ENCODE measurements around the gene CEP78. TPM values are rescaled to one million over a fixed set of nuclear protein-coding genes. Genes with fewer than 3 reads are reported as not detected.

CEP78 gene
- total RNA-seq, 2 experiments from 2014 or later = 56.3 to 57.6 TPM

GRCh38 chr9:78294290-78295176 is 58.7 kb downstream of the CEP78 start:
- CTCF ChIA-PET = no interaction called here
- DNase-seq = no peak
- no peaks in the 10 kb centered on the region for H3K9me3 Mint-ChIP-seq
- POLR2A ChIA-PET = interaction anchor here (0.6 kb wide), 1 partner anchor 297 kb away, joined by 3 read pairs; no protein-coding TSS in a partner anchor
- peaks cover 42% of the 10 kb centered on the region for H3K4me1 Mint-ChIP-seq
- no peak overlapping the region for H3K4me3 Mint-ChIP-seq
- no peaks in the 10 kb centered on the region for H3K27me3 Mint-ChIP-seq
- peaks cover 6% of the 10 kb centered on the region for H3K36me3 Mint-ChIP-seq (ENCODE audit: low read depth)
- no peak overlapping the region for H3K27ac Mint-ChIP-seq

GRCh38 chr9:78295177-78295575 is 59.3 kb downstream of the CEP78 start:
- Mint-ChIP-seq H3K4me3 (no peak overlapping the region), H3K27ac (no peak overlapping the region), H3K27me3 (no peaks in the 10 kb centered on the region), H3K36me3 (ENCODE audit: low read depth) (peaks cover 10% of the 10 kb centered on the region), H3K4me1 (peaks cover 47% of the 10 kb centered on the region), H3K9me3 (no peaks in the 10 kb centered on the region)
- POLR2A ChIA-PET = interaction anchor here (0.6 kb wide), 1 partner anchor 1758 kb away, joined by 5 read pairs; no protein-coding TSS in a partner anchor
- no peak for DNase-seq
- CTCF ChIA-PET = no interaction called here

GRCh38 chr9:78295731-78296130 is 59.9 kb downstream of the CEP78 start:
- H3K4me1 Mint-ChIP-seq = peaks cover 48% of the 10 kb centered on the region
- CTCF ChIA-PET = interaction anchor here (1.4 kb wide), 1 partner anchor 11 kb away, joined by 5 read pairs; no protein-coding TSS in a partner anchor
- H3K4me3 Mint-ChIP-seq = peak overlapping the region; percentile 91
- H3K27me3 Mint-ChIP-seq = no peaks in the 10 kb centered on the region
- no peak for DNase-seq
- POLR2A ChIA-PET = interaction anchor here (0.6 kb wide), 1 partner anchor 1759 kb away, joined by 5 read pairs; no protein-coding TSS in a partner anchor
- H3K9me3 Mint-ChIP-seq = no peaks in the 10 kb centered on the region
- peak overlapping the region; percentile 96 for H3K27ac Mint-ChIP-seq
- peaks cover 11% of the 10 kb centered on the region for H3K36me3 Mint-ChIP-seq (ENCODE audit: low read depth)

GRCh38 chr9:78296201-78296892 is 60.5 kb downstream of the CEP78 start:
- Mint-ChIP-seq H3K4me3 (peak overlapping the region; percentile 91), H3K4me1 (peaks cover 49% of the 10 kb centered on the region), H3K27ac (peak overlapping the region; percentile 96), H3K27me3 (no peaks in the 10 kb centered on the region), H3K36me3 (ENCODE audit: low read depth) (peaks cover 13% of the 10 kb centered on the region), H3K9me3 (no peaks in the 10 kb centered on the region)
- DNase-seq = peak; percentile 12
- ChIA-PET CTCF (interaction anchor here (1.3 to 1.5 kb wide), 3 partner anchors 11 to 73 kb away, joined by 3 to 8 read pairs (median 5); no protein-coding TSS in a partner anchor), POLR2A (interaction anchor here (0.6 to 1.5 kb wide), 4 partner anchors 8 to 1244 kb away, joined by 3 to 6 read pairs (median 4); partner anchors contain the start of gene CEP78)

- DNase-seq = peak; percentile 94
- no peaks in the 10 kb centered on the region for H3K9me3 Mint-ChIP-seq
- peaks cover 54% of the 10 kb centered on the region for H3K4me1 Mint-ChIP-seq
- ChIA-PET CTCF (interaction anchor here (1.3 to 1.5 kb wide), 4 partner anchors 9 to 72 kb away, joined by 3 to 8 read pairs (median 4); no protein-coding TSS in a partner anchor), POLR2A (interaction anchor here (0.5 to 1.5 kb wide), 5 partner anchors 8 to 1243 kb away, joined by 3 to 6 read pairs (median 3); partner anchors contain the start of gene CEP78)
- H3K4me3 Mint-ChIP-seq = peak within 1 kb of the TSS; percentile 91
- H3K36me3 Mint-ChIP-seq (ENCODE audit: low read depth) = peaks cover 20% of the 10 kb centered on the region
- H3K27ac Mint-ChIP-seq = peak within 1 kb of the TSS; percentile 96
- no peaks in the 10 kb centered on the region for H3K27me3 Mint-ChIP-seq
Observed at GRCh38 chr9:78296893-78297671, 61.2 kb downstream of the CEP78 start, which contains the start of gene PSAT1. PSAT1 (plus strand) TSS chr9:78297125; CDS start chr9:78297211, 86 bp downstream.

GRCh38 chr9:78297672-78297961 is 61.7 kb downstream of the CEP78 start:
- peak overlapping the region; percentile 96 for H3K27ac Mint-ChIP-seq
- ChIA-PET CTCF (interaction anchor here (1.3 to 1.5 kb wide), 3 partner anchors 9 to 71 kb away, joined by 3 to 8 read pairs (median 3); no protein-coding TSS in a partner anchor), POLR2A (interaction anchor here (1.5 kb wide), 1 partner anchor 61 kb away, joined by 4 read pairs; the partner anchor contains the start of gene CEP78)
- peaks cover 52% of the 10 kb centered on the region for H3K4me1 Mint-ChIP-seq
- DNase-seq = no peak
- H3K27me3 Mint-ChIP-seq = no peaks in the 10 kb centered on the region
- peaks cover 23% of the 10 kb centered on the region for H3K36me3 Mint-ChIP-seq (ENCODE audit: low read depth)
- H3K4me3 Mint-ChIP-seq = peak overlapping the region; percentile 91
- no peaks in the 10 kb centered on the region for H3K9me3 Mint-ChIP-seq

- CTCF ChIA-PET = interaction anchor here (1.5 kb wide), 1 partner anchor 10 kb away, joined by 3 read pairs; no protein-coding TSS in a partner anchor
Observed at GRCh38 chr9:78298046-78298765, 62.3 kb downstream of the CEP78 start.

GRCh38 chr9:78300209-78300608 is 64.3 kb downstream of the CEP78 start:
- ChIA-PET POLR2A (no interaction called here), CTCF (no interaction called here)
- Mint-ChIP-seq H3K36me3 (ENCODE audit: low read depth) (peaks cover 39% of the 10 kb centered on the region), H3K27ac (no peak overlapping the region), H3K4me1 (peaks cover 39% of the 10 kb centered on the region), H3K4me3 (no peak overlapping the region), H3K9me3 (no peaks in the 10 kb centered on the region), H3K27me3 (no peaks in the 10 kb centered on the region)
- DNase-seq = no peak

More at GRCh38 chr9:78298046-78298765, 62.3 kb downstream of the CEP78 start:
- Mint-ChIP-seq H3K27me3 (no peaks in the 10 kb centered on the region), H3K4me3 (peak overlapping the region; percentile 91), H3K9me3 (no peaks in the 10 kb centered on the region), H3K27ac (peak overlapping the region; percentile 96), H3K4me1 (peaks cover 46% of the 10 kb centered on the region), H3K36me3 (ENCODE audit: low read depth) (peaks cover 25% of the 10 kb centered on the region)
- POLR2A ChIA-PET = no interaction called here
- DNase-seq = peak; percentile 27

GRCh38 chr9:78301466-78301865 is 65.6 kb downstream of the CEP78 start:
- CTCF ChIA-PET = no interaction called here

GRCh38 chr9:78303377-78304062 is 67.6 kb downstream of the CEP78 start:
- ChIA-PET POLR2A (no interaction called here), CTCF (interaction anchor here (0.6 to 1.2 kb wide), 4 partner anchors 13 to 1451 kb away, joined by 3 to 4 read pairs (median 3); no protein-coding TSS in a partner anchor)
- no peak overlapping the region for H3K4me3 Mint-ChIP-seq
- no peaks in the 10 kb centered on the region for H3K27me3 Mint-ChIP-seq
- H3K36me3 Mint-ChIP-seq (ENCODE audit: low read depth) = peaks cover 59% of the 10 kb centered on the region
- no peak overlapping the region for H3K27ac Mint-ChIP-seq
- no peak for DNase-seq
- no peaks in the 10 kb centered on the region for H3K9me3 Mint-ChIP-seq
- H3K4me1 Mint-ChIP-seq = peaks cover 22% of the 10 kb centered on the region

More at GRCh38 chr9:78301466-78301865, 65.6 kb downstream of the CEP78 start:
- Mint-ChIP-seq H3K4me1 (peaks cover 30% of the 10 kb centered on the region), H3K36me3 (ENCODE audit: low read depth) (peaks cover 50% of the 10 kb centered on the region), H3K9me3 (no peaks in the 10 kb centered on the region), H3K27ac (no peak overlapping the region), H3K27me3 (no peaks in the 10 kb centered on the region), H3K4me3 (no peak overlapping the region)
- POLR2A ChIA-PET = interaction anchor here (0.8 kb wide), 1 partner anchor 13 kb away, joined by 3 read pairs; no protein-coding TSS in a partner anchor
- DNase-seq = no peak

- Mint-ChIP-seq H3K4me1 (peaks cover 16% of the 10 kb centered on the region), H3K9me3 (no peaks in the 10 kb centered on the region), H3K27me3 (no peaks in the 10 kb centered on the region), H3K36me3 (ENCODE audit: low read depth) (peaks cover 59% of the 10 kb centered on the region), H3K4me3 (no peak overlapping the region), H3K27ac (no peak overlapping the region)
- ChIA-PET CTCF (interaction anchor here (0.6 to 1.5 kb wide), 3 partner anchors 9 to 1450 kb away, joined by 3 to 4 read pairs (median 3); no protein-coding TSS in a partner anchor), POLR2A (interaction anchor here (0.7 kb wide), 1 partner anchor 8 kb away, joined by 3 read pairs; no protein-coding TSS in a partner anchor)
- DNase-seq = no peak
Observed at GRCh38 chr9:78304357-78304756, 68.5 kb downstream of the CEP78 start.

Measured in activated CD4-positive, alpha-beta T cell treated with anti-CD3 and anti-CD28 coated beads, Interleukin-2, amount 10 ng/mL, durations not matched to agents 7 days and 5 days (primary cell).